Keratinocyte (primary cell): ENCODE results near the gene KLF5.

Experiments used
- EZH2 ChIP-seq: IDR thresholded peaks from one replicate; pipeline ENCODE4 v1.6.1; 2012; ENCODE audit warnings: inconsistent platforms, mild to moderate bottlenecking, low read length, moderate library complexity
- TF ChIP-seq, protein P1 (sequence below), 3 experiments: IDR thresholded peaks in 1 of 3; conservative IDR thresholded peaks in 1 of 3; optimal IDR thresholded peaks in 1 of 3; 2 replicates in 2 of 3; 3 replicates in 1 of 3; pipeline versions ENCODE3 to v1.5.1; 2011; ENCODE audit warnings: low read length in 3 of 3, mild to moderate bottlenecking in 3 of 3, moderate library complexity in 2 of 3, control low read depth in 1 of 3, inconsistent platforms in 1 of 3; ENCODE audit not compliant: insufficient read depth in 2 of 3; ENCODE audit errors: extremely low read depth in 1 of 3

DNA sequence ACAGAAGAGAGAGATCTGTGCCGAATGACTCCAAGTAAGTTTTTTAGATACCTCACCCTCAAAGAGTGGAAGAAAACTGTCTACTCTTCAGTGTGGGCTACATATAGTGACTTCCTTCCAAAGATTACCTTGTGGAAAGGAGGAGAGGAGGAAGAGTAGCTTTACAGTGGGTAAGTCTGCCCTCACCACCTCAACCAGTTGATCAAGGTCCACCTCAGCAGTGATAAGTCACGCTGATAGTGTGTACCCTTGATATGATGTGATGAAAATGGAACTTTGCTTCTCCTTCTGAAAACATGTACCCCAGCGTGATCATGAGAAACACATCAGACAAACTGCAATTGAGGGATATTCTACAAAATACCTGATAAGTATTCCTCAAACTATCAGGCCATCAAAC lies 20.6 kb downstream of the KLF5 start:
- TF ChIP-seq, protein P1, sequence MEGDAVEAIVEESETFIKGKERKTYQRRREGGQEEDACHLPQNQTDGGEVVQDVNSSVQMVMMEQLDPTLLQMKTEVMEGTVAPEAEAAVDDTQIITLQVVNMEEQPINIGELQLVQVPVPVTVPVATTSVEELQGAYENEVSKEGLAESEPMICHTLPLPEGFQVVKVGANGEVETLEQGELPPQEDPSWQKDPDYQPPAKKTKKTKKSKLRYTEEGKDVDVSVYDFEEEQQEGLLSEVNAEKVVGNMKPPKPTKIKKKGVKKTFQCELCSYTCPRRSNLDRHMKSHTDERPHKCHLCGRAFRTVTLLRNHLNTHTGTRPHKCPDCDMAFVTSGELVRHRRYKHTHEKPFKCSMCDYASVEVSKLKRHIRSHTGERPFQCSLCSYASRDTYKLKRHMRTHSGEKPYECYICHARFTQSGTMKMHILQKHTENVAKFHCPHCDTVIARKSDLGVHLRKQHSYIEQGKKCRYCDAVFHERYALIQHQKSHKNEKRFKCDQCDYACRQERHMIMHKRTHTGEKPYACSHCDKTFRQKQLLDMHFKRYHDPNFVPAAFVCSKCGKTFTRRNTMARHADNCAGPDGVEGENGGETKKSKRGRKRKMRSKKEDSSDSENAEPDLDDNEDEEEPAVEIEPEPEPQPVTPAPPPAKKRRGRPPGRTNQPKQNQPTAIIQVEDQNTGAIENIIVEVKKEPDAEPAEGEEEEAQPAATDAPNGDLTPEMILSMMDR (optimal IDR thresholded peaks at IDR 0.05 in 1 of 3, IDR thresholded peaks at IDR 0.05 in 1 of 3, conservative IDR thresholded peaks at IDR 0.05 in 1 of 3; ENCODE audit: extremely low read depth in 1 of 3, insufficient read depth in 2 of 3, low read length in 3 of 3) = no peak
- TF ChIP-seq EZH2 = no peak
